Lower leg skin (tissue), 4 donors: ENCODE measurements around the gene ERICH4. TPM values are rescaled to one million over a fixed set of nuclear protein-coding genes. Genes with fewer than 3 reads are reported as not detected.
"Not testable (repeated sequence)": the region's sequence is repeated elsewhere in the genome, so short reads cannot be mapped to it uniquely, and the experiment has no call there.

ENCODE experiments used
- DNase-seq, 2 donors: peaks; one replicate each; pipeline ENCODE4 v3.0.0-alpha.2; 2019; ENCODE audit warnings: low spot score in 2 of 2
- H3K4me3 ChIP-seq: fragments of 200-600 bp; sonication (generic); 2 replicates; pipeline ENCODE4 v1.5.1; 2017; ENCODE audit warnings: mild to moderate bottlenecking, low read depth; ENCODE audit not compliant: poor library complexity, severe bottlenecking
- POLR2A ChIP-seq, 2 donors: fragments of 450-650 bp; IDR thresholded peaks; one replicate each; pipeline ENCODE4 v1.6.1; 2016 to 2017; ENCODE audit warnings: antibody characterized with exemption in 2 of 2, mild to moderate bottlenecking in 1 of 2, moderate library complexity in 1 of 2
- WGBS, 2 donors: methylation state at CpG; one replicate each; pipeline ENCODE4 v1.1.5; 2018; 5-methylcytosine and 5-hydroxymethylcytosine counted together
- intact Hi-C: fragments of 100-400 bp; cut with DNase I; formaldehyde crosslinking; loops from one replicate; pipeline ENCODE4 v1.15.0; 2023; ENCODE audit warnings: low total_unique reads
- total RNA-seq, 4 donors: library from RNA; depleted of rRNA; stranded (reverse); fragments of >200 nt; gene quantifications; one replicate each; pipeline ENCODE4 v1.1.0, GENCODE V29; 2016
- TF ChIP-seq, protein P1 (sequence below), 3 donors: fragments of 450-650 bp; IDR thresholded peaks; one replicate each; pipeline ENCODE4 v1.5.1; 2016; ENCODE audit warnings: antibody characterized with exemption in 3 of 3, mild to moderate bottlenecking in 3 of 3, moderate library complexity in 2 of 3

ERICH4 gene
- total RNA-seq, 4 donors from 2014 or later: not detected

DNA sequence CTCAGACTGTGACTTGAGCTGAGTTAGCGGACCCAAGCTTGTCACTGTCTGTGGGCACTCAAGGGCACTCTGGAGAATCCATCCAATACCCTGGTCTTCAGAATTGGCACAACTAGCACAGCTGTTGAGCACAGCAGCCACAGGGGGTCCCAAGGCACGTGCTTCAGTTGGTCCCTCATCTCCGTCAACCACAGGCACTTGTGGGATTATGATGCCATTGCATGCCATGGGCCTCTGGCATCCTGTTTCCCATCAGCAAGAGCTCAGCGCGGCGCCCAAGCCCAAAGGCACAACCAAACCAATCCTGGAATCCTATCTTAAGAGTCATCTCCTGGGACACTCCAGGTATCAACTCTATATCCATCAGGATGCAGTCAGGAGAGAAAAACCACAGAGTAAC, 12.0 kb upstream of the ERICH4 start:
- intact Hi-C loops: no loop called here
- WGBS, 2 donors: 81 to 98% methylated on average over 6 of the region's 6 CpGs
- DNase-seq: no peak
- no peak overlapping the region for H3K4me3 ChIP-seq
- TF ChIP-seq, protein P1, sequence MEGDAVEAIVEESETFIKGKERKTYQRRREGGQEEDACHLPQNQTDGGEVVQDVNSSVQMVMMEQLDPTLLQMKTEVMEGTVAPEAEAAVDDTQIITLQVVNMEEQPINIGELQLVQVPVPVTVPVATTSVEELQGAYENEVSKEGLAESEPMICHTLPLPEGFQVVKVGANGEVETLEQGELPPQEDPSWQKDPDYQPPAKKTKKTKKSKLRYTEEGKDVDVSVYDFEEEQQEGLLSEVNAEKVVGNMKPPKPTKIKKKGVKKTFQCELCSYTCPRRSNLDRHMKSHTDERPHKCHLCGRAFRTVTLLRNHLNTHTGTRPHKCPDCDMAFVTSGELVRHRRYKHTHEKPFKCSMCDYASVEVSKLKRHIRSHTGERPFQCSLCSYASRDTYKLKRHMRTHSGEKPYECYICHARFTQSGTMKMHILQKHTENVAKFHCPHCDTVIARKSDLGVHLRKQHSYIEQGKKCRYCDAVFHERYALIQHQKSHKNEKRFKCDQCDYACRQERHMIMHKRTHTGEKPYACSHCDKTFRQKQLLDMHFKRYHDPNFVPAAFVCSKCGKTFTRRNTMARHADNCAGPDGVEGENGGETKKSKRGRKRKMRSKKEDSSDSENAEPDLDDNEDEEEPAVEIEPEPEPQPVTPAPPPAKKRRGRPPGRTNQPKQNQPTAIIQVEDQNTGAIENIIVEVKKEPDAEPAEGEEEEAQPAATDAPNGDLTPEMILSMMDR (IDR thresholded peaks at IDR 0.05): no peak
- no peak for TF ChIP-seq POLR2A (IDR thresholded peaks at IDR 0.05)

DNA sequence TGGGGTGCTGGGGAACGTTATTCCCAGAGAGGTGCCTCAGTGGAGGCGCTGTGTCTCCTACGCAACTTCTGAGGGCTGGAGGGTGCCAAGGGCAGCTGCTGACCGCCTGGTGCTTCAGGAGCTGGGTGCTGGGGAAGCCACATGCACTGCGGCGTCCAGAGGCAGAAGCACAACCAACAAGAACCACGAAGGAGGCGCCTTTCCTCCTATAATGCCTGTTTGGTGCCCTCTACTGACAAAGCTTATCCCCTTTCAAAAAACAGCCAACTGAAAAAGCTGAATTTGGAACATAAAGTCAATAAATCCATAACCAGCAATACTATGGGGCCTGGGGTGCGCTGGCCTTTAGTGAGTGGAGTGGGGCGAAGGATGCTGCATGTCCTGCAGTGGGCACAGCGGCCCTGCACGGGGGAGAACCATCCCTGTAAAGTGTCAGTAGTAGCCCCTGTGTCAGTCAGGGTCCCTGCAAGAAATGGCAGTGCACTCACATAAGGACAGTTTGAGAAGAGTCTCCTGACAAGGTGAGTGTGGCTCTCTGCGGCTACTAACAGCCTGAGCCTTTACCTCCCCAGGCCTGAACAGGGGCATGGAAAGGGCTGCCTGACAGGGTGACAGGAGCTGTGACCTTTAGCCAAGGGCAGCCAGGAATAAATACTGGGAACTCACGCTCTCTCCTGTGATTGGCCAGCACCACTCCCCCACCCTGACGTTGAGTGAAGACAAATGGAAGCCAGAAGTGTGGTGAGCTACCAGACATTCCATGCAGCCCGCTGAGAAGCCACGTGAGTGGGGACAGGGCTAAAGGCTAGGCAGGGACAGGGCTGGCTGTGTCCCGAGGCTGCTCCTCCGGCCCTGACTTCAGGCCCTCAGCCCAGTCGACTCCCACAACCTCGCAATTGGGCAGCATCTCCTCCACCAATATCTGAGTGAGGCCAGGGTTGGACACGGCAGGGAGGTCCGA, 11.2 kb upstream of the ERICH4 start:
- TF ChIP-seq POLR2A (IDR thresholded peaks at IDR 0.05): no peak
- TF ChIP-seq, protein P1 (IDR thresholded peaks at IDR 0.05): no peak
- no peak for DNase-seq
- no peak overlapping the region for H3K4me3 ChIP-seq
- intact Hi-C loops: no loop called here
- WGBS, 2 donors: 72 to 76% methylated on average over 23 of the region's 23 CpGs

DNA sequence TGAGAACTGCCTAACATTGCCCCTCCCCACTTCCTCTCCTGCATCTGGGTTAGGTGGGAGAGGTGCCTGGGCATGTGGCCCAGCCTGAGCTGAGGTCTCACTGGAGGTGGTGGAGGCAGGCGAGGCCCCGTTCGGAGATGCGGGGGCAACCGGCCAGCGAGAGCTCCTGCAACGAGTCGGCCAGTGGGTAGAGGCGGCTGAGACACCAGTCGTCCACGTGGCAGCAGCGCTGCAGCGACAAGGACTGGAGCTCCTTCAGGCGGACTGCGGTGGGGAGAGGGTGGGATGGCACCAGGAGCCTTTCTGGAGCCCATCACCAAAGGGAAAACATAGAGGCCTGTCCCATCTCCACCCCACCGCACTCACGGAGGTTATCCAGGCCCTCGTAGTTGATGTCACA, 9.8 kb upstream of the ERICH4 start:
- no peak for DNase-seq
- H3K4me3 ChIP-seq: no peak overlapping the region
- intact Hi-C loops: no loop called here
- WGBS, 2 donors: 89 to 92% methylated on average over 18 of the region's 18 CpGs
- no peak for TF ChIP-seq POLR2A (IDR thresholded peaks at IDR 0.05)
- TF ChIP-seq, protein P1 (IDR thresholded peaks at IDR 0.05): no peak

DNA sequence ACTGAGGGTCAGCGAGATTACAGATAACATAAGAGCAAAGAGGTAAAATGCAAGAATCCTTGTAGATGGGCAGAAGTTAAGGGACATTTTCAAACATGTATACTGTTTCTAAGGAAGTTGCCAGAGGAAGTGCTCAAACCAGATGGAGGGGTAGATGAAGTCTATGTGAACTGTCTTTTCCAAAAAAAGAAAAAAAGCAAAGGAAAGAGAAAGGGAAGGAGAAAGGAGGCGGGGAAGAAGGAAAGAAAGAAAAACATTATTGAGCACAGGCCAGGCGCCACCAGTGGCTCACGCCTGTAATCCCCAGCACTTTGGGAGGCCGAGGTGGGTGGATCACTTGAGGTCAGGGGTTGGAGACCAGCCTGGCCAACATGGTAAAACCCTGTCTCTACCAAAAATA, 8.5 kb upstream of the ERICH4 start:
- no peak overlapping the region for H3K4me3 ChIP-seq
- 70 to 87% methylated on average over 5 of the region's 5 CpGs for WGBS, 2 donors
- DNase-seq: no peak
- intact Hi-C loops: no loop called here
- TF ChIP-seq POLR2A (IDR thresholded peaks at IDR 0.05): no peak
- TF ChIP-seq, protein P1 (IDR thresholded peaks at IDR 0.05): no peak

DNA sequence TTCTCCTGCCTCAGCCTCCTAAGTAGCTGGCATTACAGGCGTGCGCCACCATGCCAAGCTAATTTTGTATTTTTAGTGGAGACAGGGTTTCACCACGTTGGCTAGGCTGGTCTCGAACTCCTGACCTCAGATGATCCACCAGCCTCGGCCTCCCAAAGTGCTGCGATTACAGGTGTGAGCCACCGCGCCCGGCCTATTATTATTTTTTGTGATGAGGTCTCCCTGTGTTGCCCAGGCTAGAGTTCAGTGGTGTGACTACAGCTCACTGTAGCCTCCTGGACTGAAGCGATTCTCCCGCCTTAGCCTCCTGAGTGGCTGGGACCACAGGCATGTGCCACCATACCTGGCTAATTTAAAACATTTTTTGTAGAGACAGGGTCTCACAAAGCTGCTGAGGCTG, 7.6 kb upstream of the ERICH4 start:
- DNase-seq, intact Hi-C loops, H3K4me3 ChIP-seq: not testable (repeated sequence)
- 95 to 98% methylated on average over 11 of the region's 11 CpGs for WGBS, 2 donors

DNA sequence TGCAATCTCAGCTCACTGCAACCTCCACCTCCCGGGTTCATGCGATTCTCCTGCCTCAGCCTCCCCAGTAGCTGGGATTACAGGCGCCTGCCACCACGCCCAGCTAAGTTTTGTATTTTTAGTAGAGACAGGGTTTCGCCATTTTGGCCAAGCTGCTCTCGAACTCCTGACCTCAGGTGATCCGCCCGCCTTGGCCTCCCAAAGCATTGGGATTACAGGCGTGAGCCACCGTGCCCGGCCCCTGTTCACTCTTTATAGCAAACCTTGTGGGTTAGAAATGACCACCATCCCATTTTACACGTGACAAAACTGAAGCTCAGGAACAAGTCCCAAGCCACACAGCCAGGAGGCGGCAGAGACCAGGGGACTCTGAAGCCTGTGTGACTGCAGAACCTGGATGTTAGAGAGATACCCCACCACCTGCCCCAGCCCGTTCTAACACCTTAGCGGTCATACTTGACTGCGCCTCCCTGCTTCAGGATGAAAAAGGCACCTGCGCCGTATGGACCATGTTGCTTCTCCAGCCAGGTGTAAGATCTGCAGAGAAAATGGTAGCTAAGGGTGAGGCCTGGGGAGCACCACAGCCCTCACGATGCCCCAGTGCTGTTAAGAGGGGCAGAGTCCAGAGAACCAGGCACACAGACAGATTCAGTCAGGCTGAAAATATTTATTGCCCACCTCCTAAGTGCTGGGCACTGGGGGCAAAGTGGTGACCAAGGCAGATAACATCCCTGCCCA, 6.9 kb upstream of the ERICH4 start:
- H3K4me3 ChIP-seq: no peak overlapping the region
- TF ChIP-seq, protein P1 (IDR thresholded peaks at IDR 0.05): no peak
- no peak for TF ChIP-seq POLR2A (IDR thresholded peaks at IDR 0.05)
- intact Hi-C loops: no loop called here
- 93 to 94% methylated on average over 19 of the region's 19 CpGs for WGBS, 2 donors
- no peak for DNase-seq
